Activated CD8-positive, alpha-beta memory T cell treated with anti-CD3 and anti-CD28 coated beads, Interleukin-2, amount 50 U/mL, for 24 hours (primary cell): ENCODE data around the gene CDH12.

Experiments used
- DNase-seq: peaks from one replicate; pipeline ENCODE4 v3.0.0-alpha.2; 2020; ENCODE audit errors: extremely low read depth

CDH12 gene

DNA sequence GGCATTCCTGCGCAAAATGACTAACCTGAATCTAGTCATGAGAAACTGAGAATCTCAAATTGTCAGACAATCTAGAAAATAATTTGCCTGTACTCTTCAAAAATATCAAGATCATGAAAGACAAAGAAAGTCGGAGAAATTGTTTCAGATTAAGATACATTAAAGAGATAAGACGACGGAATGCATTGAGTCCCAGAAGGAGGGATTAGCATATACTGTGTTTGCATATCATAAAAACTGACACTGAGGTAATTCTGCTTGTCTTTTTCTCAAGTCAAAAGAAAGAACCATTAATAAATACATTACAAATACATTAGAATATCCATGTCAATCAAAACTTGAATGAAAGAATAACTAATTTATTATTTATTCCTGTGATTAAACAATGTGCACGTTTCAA lies 88.4 kb downstream of the CDH12 start:
- no peak for DNase-seq

DNA sequence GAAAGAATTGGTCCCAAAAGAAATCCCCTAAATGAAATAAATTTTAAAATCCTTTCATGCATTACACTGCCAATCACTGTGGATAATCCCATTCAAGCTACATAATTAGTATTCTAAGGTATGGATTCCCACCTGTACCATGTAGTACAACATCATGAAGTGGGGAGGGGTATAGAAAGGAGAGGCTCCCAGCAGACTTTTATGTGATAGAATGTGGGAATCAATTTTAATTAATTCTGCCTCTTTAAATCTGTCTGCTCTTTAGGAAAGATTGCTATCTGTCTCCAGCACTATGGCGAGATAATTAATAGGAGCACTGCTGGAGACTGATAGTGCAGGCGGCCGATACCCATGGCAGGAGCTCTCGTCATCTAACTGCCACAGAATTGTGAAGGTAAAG lies 95.4 kb downstream of the CDH12 start:
- no peak for DNase-seq

DNA sequence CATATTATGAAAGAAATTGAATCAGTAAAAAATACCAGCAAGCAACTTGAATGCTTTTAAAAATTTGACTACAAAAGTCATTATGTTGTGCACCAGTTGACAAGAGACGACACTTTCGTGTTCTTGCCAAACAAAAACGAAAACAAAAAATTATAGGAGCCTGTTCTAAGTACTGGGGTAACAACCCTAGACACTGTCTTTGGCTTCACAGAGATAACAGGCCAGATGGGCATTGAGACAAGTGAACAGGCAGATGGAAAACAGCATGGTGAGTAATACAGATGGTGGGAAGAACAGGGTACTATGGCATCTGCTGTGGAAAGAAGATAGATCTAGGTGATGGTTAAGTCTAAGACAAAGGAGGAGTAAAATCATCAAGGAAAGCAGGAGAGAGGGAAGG lies 99.0 kb downstream of the CDH12 start:
- DNase-seq: no peak

DNA sequence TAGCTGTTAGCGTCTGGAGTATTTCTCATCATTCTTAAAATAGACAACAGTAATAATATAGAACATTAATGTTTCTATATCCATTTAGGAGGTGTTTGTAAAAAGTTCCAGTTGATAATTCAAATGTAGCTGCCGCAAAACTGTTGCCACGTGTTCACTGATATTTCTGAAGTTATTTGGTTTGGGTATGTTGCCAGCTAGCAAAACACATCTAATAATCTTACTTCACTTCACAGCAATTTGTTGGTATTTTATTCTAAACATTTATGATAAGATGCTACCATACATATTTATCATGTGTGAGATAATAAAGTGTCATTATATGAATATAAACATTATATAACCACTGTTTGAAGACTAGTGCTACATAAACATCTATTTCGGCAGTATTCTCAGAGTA lies 101.6 kb downstream of the CDH12 start:
- no peak for DNase-seq

DNA sequence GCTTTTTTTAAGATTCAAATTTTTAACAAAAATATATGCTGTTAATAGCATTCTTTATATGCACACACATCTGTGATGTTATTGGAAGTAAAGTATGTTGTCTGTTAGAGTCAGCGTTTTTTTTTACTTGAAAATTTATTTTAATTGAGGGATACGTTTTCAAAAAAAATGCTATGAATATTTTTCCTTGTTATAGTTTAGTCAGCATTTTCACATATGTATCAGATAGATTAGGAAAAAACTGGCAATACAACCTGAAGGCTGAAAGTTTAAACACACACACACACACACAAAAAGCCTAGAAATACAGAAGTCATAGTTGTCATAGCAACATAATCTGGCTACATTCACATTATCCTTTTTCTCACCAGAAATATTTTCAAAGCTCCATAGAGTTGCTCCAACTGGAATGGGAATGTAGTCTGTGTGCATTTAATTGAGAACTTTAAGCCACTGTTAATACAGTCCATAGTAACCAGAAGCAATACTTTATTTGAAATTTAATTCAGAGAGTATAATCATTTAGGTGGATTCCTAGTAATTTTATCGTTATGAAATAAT lies 116.6 kb downstream of the CDH12 start:
- no peak for DNase-seq

DNA sequence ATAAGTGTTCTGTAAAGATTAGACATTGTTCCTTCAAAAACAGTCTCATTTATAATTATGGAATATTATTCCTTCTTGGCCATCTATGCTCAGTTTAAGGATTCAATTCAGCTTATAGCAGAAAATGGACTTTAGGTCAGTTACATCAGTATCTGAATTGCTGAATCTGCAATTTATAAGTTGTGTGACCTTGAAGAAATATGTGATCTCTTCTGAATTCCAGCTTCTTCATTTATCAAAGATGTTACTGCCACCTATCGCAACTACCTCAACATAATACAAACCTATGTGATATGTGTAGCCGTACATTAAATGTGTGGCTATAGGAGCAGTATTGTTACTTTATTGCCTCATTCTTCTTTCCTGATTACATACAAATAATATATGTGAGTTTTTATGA lies 118.2 kb downstream of the CDH12 start:
- DNase-seq: no peak

DNA sequence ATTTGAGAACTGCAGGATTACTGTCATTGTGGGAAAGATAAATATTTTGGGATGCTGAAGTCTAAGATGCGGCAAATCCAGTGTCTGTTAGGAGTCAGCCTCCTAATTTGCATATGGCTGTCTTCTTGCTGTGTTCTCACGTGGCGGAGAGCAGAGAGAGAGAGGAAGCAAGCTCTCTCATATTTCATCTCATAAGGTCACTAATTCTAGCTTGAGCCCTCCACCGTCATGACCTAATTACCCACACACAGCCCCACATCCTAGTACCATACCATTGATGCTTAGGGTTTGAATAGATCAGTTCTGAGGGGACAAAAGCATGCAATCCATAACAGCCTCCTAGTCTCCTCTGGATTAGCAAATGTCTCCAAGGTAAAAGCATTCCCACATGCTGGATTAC lies 124.5 kb downstream of the CDH12 start:
- DNase-seq: no peak

DNA sequence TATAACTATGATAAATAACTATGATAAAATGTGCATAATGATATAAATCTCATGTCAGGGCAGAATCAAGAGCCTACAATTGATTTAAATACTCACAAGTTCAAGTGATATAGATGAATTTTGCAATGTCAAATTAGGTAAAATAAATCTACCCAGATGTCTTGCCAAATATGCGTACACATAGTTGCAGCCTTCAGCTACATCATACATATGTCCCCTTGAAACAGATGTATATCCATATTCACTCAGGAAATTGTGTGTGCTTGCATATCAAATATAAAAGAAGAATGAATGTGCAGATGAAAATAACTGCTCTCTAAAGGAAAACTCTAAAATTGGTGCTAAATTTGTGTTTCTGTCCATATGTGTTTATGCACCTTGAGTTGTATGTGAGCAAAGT lies 130.7 kb downstream of the CDH12 start:
- DNase-seq: no peak

DNA sequence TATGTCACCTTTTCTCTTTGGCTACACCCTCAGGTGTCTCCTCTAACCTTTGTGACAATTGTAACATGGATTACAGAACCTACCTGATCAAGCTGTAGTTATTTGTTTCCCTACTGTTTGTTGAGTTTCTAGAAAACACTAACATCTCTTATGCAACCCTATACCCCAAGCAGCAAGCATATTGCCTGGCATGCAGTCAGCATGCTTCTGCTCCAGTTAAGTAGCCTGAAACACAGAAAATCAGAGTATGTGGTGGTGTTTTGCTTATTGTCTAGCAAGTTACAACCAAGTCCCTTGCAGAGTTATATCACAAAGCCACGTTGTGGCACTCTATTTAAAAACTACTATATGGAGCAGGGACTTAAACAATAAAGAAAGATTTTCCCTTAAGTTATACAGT lies 131.1 kb downstream of the CDH12 start:
- DNase-seq: no peak

DNA sequence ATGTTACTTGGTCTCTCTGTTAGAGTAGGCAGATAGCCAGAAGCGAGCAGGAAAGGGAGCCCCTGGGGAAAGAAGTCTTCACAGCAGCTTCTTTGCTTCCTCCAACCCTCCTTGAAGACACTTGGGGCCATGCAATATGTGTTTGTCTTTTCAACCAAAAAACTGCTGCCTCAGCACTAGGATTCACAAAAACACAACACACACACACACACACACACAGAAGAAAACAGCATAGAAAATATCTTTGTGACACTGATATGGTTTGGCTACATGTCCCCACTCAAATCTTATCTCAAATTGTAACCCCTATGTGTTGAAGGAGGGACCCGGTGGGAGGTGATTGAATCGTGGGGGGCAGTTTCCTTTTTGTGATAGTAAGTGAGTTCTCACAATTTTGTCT lies 133.3 kb downstream of the CDH12 start:
- no peak for DNase-seq

DNA sequence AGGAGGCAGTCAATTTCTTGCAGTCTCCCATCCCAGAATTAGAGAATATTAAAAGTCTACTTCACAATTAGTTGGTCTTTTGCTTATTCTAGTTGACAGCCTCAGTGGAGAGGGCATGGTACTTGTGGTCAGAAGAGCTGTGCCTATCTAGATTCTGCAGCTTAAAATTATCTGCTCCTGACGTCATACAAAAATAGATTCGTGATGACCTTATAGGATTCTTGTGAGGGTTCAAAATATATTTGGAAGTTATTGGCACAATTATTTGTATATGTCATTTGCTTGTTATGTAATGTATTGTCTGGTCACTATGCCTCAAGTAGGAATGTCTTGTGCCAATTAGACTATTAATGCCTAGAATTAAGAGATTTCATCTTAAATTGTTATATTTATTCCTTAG lies 142.5 kb downstream of the CDH12 start:
- DNase-seq: no peak

DNA sequence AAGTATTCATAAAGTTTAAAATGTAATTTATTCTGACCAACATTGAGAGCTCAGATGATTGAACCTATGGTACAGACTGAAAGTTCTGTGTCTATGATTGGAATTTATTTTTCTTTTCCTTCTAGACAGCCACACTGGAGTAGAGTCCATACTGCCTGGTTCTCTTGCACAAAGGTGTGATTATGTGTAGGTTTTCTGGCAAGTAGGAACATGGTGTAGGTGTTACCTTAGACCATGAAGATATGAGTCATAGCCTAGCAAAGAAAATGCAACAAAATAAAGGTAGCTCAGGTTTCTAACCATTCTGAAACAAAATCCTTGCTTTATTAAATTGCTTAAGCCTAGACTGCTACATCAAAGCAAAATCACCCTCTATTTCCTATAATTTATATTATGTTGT lies 143.4 kb downstream of the CDH12 start:
- no peak for DNase-seq

DNA sequence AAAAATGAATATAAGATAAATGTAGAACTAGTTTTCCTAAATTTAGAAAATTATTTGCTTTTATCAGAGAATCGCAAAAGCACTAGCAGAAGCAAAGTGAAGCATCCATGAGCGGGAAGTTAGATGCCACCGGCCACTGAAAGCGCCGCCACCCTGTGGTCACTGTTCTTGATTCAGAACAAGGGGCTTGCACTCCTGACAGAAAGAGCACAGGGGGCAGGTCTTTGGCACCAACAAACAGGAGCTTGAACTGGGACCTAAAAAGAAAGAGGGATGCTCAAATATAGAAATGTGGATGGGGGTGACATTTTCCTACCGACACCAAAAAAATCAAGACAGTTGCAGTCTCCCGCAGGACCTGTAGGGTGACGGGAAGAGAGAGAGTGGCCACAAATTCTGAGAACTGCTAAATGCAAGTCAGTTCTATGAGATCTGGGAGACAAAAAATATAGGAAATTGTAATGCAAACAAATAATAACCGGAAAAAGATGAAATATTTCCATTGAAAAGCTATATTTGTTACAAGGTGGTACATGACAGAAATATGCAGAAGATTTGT lies 144.3 kb downstream of the CDH12 start:
- no peak for DNase-seq

DNA sequence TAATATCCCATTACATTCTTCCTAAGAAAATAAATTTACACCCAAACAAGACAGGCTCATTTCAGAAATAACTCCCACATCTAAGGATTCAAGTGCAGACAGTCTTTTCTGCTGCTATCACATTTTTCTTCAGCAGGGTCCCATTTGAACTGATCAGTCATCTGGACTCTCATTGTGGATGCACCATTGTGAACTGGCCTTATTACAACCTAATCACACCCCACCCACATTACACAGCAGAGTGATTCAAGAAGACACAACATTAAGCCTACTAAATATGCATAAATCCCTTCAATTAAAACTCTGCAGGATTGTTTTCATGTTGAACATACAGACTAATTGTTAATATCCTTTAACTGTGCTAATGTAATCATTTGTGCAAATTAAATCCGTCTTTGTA lies 146.2 kb downstream of the CDH12 start:
- DNase-seq: no peak

DNA sequence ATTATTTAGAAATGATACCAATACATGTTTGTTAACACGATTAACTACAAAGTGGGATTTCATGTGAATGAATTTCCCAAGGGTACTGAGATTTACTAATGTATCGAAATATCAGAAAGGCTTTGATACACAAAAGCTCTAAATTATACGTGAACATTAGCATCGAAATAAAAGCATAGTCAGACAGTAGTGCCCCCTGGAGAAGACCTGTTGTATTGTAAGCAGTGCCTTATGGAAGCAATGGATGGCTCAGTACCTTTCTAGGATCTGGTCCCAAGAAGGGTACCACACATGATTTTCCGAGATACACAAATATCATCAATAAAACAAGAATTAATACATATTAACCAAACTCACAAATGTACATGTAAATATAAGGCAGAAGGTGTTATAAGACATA lies 153.8 kb downstream of the CDH12 start:
- DNase-seq: no peak

DNA sequence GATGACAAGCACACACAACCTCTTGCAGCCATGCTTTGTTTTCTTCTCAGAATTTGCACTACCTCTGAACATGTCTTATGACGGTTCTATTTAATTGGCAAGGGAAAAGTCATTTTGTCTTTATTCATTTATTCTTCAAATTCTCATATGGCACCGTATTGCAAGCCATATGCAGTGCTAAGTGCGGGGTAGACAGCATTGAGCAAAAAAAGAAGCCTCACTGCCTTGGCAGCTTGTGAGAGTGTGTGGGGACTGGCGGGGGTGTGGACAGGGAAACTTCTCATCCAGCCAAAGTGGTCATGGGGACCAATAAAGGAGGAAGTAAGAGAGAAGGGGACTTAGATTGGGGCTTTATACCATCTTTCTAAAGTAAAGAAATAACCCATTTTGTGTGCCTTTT lies 160.0 kb downstream of the CDH12 start:
- no peak for DNase-seq

DNA sequence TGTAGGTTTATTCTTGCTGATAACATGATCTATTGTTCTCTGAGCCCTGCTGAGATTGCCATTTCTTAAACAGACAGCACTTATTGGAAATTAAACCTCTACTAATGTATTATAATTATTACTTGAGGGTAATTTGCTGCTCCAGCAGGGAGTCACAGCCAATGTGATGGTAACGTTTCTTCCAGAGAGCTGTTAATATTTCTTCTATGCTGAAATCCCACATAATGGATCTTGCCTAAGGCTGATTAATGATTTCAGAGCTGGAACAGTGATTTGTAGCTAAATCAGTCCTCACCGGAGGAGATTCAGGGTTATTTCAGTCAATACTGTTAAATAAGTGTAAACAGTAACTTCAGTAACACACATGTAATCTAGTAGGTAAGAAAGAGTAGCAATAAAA lies 170.1 kb downstream of the CDH12 start:
- DNase-seq: no peak

DNA sequence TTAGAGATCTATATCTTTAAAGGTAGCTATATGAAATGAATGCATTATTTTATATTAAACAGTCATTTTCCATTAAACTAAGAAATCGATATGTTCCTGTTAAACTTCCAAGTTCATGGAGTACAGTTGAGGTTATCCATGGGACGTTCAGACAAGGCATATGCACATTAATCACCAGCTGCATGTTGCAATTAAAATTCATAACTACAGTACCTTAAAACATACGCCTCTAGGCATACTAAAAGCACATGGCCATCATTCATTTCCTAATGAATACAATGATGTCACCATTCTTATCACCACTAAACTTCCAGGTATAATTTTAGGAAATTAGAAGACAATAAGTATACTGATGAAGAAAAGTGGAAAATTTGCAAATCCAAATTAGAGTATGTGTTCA lies 174.3 kb downstream of the CDH12 start:
- DNase-seq: no peak

DNA sequence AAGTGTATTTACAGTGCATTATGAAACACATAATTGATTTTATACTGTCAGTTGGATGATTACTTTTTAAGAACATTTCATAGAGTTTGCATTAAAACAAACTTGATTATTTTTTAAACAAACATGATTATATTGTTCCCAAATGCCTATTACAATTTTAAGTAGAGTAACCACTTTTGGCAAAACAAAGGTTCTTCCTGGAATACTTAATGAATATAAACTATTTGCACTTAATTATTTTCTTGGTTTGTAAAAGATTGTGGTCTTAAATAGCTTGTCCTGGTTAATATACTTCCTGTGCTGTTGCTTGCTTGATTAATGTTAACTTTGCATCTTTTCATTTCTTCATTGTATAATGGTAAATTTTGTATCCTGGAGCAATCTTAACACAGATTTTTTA lies 180.0 kb downstream of the CDH12 start:
- DNase-seq: no peak

DNA sequence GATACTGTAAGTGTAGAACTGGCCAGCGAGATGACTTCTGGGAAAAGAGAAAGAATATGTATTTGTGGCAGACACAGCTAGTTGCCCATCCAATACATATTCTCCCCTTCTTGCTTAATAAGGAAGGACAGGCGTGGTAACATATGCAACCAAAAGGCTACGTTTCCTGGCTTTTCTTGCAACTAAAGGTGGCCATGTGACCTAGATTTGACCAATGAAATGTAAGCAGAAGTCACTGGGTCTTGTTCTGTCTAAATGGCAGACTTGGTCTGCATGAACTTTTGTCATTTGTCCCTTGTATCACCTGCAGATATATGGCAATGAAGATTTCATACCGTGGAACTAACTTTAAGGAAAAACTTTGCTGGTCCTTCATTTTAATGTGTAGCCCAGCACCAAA lies 183.8 kb downstream of the CDH12 start:
- DNase-seq: no peak

DNA sequence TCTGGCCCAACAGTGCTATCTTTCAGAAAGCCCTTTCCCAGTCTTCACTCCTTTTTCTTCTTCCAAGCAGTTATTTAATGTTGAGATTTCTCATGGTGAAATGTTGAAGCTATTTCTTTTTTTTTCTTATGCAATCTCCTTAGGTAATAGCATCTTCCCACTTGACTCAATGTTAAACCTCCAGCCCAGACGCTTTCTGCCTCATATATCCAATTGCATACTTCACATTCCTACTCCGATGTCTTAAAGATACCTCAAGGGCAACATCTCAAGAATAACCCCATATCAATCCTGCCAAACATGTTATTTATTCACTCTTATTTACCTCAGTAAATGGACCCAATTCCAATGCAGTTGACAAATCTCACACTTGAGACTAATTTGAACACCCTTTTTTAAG lies 187.3 kb downstream of the CDH12 start:
- no peak for DNase-seq

DNA sequence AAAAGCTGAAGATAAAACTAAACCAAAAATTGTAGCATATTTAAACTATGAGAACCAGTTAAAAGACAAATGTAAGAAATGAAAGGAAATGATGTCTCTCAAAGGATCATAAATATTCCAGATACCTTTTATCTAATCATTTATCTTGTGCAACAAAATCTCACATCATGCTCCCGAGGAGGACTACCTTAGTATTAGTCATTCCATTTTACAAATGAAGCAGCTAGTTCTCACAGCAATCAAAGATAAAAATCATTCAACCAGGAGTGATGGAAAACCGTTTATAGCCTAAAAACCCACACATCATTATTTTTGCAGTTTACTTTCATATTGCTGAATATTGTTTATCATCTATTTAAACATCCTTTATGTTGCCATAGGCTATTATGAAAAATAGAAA lies 190.0 kb downstream of the CDH12 start:
- DNase-seq: no peak

DNA sequence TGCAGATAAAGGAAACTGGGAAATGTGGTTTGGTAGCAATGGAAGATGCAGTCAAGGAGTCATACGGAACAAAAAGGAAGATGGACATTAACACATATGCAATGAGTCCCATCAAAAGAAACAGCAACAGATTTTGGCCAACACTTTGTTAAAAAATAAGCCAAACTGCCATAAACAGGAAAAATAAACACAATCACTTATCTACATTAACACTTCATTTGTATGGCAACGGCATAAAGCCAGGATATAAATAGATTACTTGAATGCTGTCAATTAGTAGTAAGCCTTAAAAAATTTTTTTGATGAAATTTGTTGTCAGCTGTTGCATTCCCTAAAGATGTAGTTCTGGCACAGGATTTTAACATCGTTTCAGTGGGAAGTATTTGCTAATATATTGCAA lies 190.8 kb downstream of the CDH12 start:
- DNase-seq: no peak

DNA sequence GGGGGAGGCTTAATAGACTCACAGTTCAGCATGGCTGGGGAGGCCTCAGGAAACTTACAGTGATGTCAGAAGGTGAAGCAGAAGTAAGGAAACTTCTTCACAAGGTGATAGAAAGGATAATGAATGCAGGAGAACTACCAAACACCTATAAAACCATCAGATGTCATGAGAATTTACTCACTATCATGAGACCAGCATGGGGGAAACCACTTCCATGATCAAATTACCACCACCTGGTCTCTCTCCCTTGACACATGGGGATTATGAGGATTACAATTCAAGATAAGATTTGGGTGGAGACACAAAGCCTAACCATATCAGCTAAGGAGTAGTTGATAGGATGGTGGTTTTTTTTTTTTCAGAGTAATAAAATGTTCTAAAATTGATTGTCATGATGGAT lies 201.8 kb downstream of the CDH12 start:
- no peak for DNase-seq

DNA sequence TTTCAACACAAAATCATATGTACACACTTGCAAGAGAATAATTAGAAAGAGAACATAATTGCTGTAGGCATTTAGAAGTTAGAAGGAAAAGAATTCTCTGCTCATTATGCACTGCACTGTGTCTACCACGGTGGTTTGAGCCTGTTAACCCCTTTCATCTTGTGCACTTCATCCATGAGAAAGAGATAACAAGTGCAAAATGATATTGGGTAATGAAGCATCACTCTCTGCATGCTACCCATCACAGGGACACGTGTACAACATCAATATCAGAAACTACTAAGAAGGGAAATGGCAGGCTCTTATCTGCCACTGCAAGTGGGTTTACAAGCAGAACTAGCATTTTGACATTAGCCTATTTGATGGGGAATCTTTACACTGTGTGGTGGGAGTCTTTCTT lies 202.6 kb downstream of the CDH12 start:
- no peak for DNase-seq
